GM12878 (cell line): ENCODE results near the gene ZBTB18. TPM values are rescaled to one million over a fixed set of nuclear protein-coding genes. Genes with fewer than 3 reads are reported as not detected.
A peak's percentile ranks its signal among the peaks of the same experiment; 100 is the strongest.

Experiments
- BCL11A ChIP-seq: IDR thresholded peaks from 2 replicates; pipeline ENCODE4 v1.6.1; 2011; ENCODE audit warnings: low read depth, low read length
- BCL3 ChIP-seq: IDR thresholded peaks from 2 replicates; pipeline ENCODE4 v1.6.1; 2011; ENCODE audit warnings: borderline replicate concordance, low read depth, mild to moderate bottlenecking, moderate library complexity, low read length; ENCODE audit not compliant: insufficient read depth, poor library complexity, severe bottlenecking
- BHLHE40 ChIP-seq, 2 experiments: fragments of 450-650 bp in 1 of 2; IDR thresholded peaks; 2 replicates each; pipeline ENCODE4 v1.6.1; 2011 to 2017; ENCODE audit warnings: low read depth in 2 of 2, borderline replicate concordance in 1 of 2, improper control_type of control experiment in 1 of 2, low read length in 1 of 2, mild to moderate bottlenecking in 1 of 2
- CEBPZ ChIP-seq: fragments of 150-350 bp; IDR thresholded peaks from 2 replicates; pipeline ENCODE4 v1.6.1; 2016; ENCODE audit warnings: low read depth, low read length
- CREM ChIP-seq: IDR thresholded peaks from 2 replicates; pipeline ENCODE4 v1.6.1; 2014; ENCODE audit warnings: antibody characterized with exemption, low read depth
- FOXK2 ChIP-seq: fragments of 450-650 bp; IDR thresholded peaks from 2 replicates; pipeline ENCODE4 v1.6.1; 2017; ENCODE audit warnings: mild to moderate bottlenecking, moderate library complexity
- HDAC6 ChIP-seq: fragments of 200-600 bp; sonication (generic); IDR thresholded peaks from one replicate; pipeline ENCODE4 v1.8.0; 2017; ENCODE audit warnings: antibody characterized with exemption; ENCODE audit not compliant: unreplicated experiment
- MYC ChIP-seq: IDR thresholded peaks from 2 replicates; pipeline ENCODE4 v1.6.1; 2011; ENCODE audit warnings: mild to moderate bottlenecking, low read length, moderate library complexity, inconsistent platforms; ENCODE audit not compliant: insufficient read depth, insufficient replicate concordance, insufficient read length, severe bottlenecking
- REST ChIP-seq: IDR thresholded peaks from 2 replicates; pipeline ENCODE4 v1.6.1; 2012; ENCODE audit warnings: mild to moderate bottlenecking, low read depth, low read length
- RUNX3 ChIP-seq: IDR thresholded peaks from 2 replicates; pipeline ENCODE4 v1.6.1; 2012; ENCODE audit warnings: low read length, inconsistent platforms
- SMAD5 ChIP-seq: IDR thresholded peaks from 2 replicates; pipeline ENCODE4 v1.6.1; 2016; ENCODE audit warnings: antibody characterized with exemption, low read depth
- STAT3 ChIP-seq: IDR thresholded peaks from 2 replicates; pipeline ENCODE4 v1.6.1; 2011; ENCODE audit warnings: low read depth, low read length, improper control_type of control experiment
- SUZ12 ChIP-seq: fragments of 200-600 bp; sonication (generic); IDR thresholded peaks from one replicate; pipeline ENCODE4 v1.6.1; 2018; ENCODE audit warnings: antibody characterized with exemption, mild to moderate bottlenecking; ENCODE audit not compliant: unreplicated experiment
- TBL1XR1 ChIP-seq: IDR thresholded peaks from 2 replicates; pipeline ENCODE4 v1.6.1; 2012; ENCODE audit warnings: low read depth, low read length, improper control_type of control experiment
- TCF7 ChIP-seq: IDR thresholded peaks from 2 replicates; pipeline ENCODE4 v1.6.1; 2014; ENCODE audit warnings: antibody characterized with exemption, borderline replicate concordance
- ZNF592 ChIP-seq: fragments of 450-650 bp; IDR thresholded peaks from 2 replicates; pipeline ENCODE4 v1.6.1; 2017; ENCODE audit warnings: mild to moderate bottlenecking, moderate library complexity
- ZZZ3 ChIP-seq: IDR thresholded peaks from 2 replicates; pipeline ENCODE4 v1.6.1; 2011; ENCODE audit warnings: low read depth; ENCODE audit not compliant: control insufficient read depth, insufficient read length
- polyA plus RNA-seq, 11 experiments: library from polyadenylated mRNA; depleted of rRNA in 4 of 11; unstranded in 6 of 11; stranded (reverse) in 5 of 11; fragments of >200 nt; fragmentation: Nextera tagmentation in 4 of 11; fragmentation: Illumina TruSeq in 1 of 11; extraction: Ambion mirVana in 4 of 11; extraction: Trizol in 1 of 11; gene quantifications; 1 replicate in 1 of 11; 2 replicates in 10 of 11; pipeline versions ENCODE4 v1.2.1 to v1.2.3, GENCODE V29; 2011 to 2016; ENCODE audit warnings: inconsistent platforms in 2 of 11, missing spikeins in 2 of 11, low read depth in 1 of 11
- total RNA-seq, 4 experiments: library from RNA; depleted of rRNA in 3 of 4; stranded (reverse); fragments of >200 nt in 3 of 4; fragmentation: Illumina TruSeq in 1 of 4; extraction: Trizol in 1 of 4; gene quantifications; 2 replicates each; pipeline versions ENCODE4 v1.2.1 to v1.2.3, GENCODE V29; 2013 to 2021

The ZBTB18 gene
- total and polyA plus RNA-seq, 10 of the 15 experiments (the other 5 are each of a cell fraction or from before 2014, with no cell fraction given), result 0.27 to 8.6 (median 6.1) TPM

- no peak for TF ChIP-seq ZZZ3
- no peak for TF ChIP-seq TBL1XR1
- peak; percentile 15 for TF ChIP-seq BCL3
- TF ChIP-seq MYC, result no peak
- no peak for TF ChIP-seq SUZ12
- TF ChIP-seq CREM, result peak; percentile 78
- no peak for TF ChIP-seq REST
- no peak for TF ChIP-seq TCF7
- TF ChIP-seq FOXK2, result no peak
- peak; percentile 72 to 88; a peak in 3 of 4 replicates for TF ChIP-seq BHLHE40 (IDR thresholded peaks at IDR 0.05; ENCODE audit: borderline replicate concordance in 1 of 2, low read depth in 2 of 2, low read length in 1 of 2)
- TF ChIP-seq HDAC6, result no peak
- peak; percentile 61; the same call in 1 of the 2 replicates for TF ChIP-seq RUNX3
- TF ChIP-seq CEBPZ, result no peak
- no peak for TF ChIP-seq ZNF592
- TF ChIP-seq BCL11A, result no peak
- no peak for TF ChIP-seq STAT3
- TF ChIP-seq SMAD5, result no peak
Measured at GRCh38 chr1:244047621-244048255, 3.3 kb upstream of the ZBTB18 start (continued).
